PC-9 (cell line): Measurements from ENCODE around the gene CCDC201.

Experiments used
- EZH2 ChIP-seq: fragments of 200-600 bp; sonication (generic); IDR thresholded peaks from 2 replicates; pipeline ENCODE4 v1.8.0; 2017; ENCODE audit warnings: antibody characterized with exemption, low read depth
- TF ChIP-seq, protein P1 (sequence below): fragments of 200-600 bp; sonication (generic); conservative IDR thresholded peaks from 2 replicates; pipeline ENCODE4 v1.6.1; 2017; ENCODE audit warnings: mixed run types, antibody characterized with exemption, mild to moderate bottlenecking, moderate library complexity

DNA sequence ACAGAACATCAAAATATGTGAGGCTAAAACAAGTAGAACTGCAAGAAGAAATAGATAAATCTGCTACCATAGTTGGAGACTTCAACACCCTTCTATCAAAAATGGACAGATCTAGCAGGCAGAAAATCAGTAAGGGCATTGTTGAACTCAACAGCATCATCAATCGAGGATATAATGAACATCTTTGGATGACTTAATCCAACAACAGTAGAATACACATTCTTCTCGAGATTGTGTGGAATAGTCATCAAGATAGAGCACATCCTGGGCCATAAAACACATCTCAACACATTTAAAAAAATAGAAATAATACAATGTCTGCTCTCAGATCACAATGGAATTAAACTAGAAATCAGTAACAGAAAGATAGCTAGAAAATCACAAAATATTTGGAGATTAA is 25.3 kb upstream of the CCDC201 start:
- no peak for TF ChIP-seq EZH2
- TF ChIP-seq, protein P1, sequence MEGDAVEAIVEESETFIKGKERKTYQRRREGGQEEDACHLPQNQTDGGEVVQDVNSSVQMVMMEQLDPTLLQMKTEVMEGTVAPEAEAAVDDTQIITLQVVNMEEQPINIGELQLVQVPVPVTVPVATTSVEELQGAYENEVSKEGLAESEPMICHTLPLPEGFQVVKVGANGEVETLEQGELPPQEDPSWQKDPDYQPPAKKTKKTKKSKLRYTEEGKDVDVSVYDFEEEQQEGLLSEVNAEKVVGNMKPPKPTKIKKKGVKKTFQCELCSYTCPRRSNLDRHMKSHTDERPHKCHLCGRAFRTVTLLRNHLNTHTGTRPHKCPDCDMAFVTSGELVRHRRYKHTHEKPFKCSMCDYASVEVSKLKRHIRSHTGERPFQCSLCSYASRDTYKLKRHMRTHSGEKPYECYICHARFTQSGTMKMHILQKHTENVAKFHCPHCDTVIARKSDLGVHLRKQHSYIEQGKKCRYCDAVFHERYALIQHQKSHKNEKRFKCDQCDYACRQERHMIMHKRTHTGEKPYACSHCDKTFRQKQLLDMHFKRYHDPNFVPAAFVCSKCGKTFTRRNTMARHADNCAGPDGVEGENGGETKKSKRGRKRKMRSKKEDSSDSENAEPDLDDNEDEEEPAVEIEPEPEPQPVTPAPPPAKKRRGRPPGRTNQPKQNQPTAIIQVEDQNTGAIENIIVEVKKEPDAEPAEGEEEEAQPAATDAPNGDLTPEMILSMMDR = no peak
